GM21529 (cell line): ENCODE measurements around the gene SLC4A3.
A peak's percentile ranks its signal among the peaks of the same experiment; 100 is the strongest.
"Not testable (repeated sequence)": the region's sequence is repeated elsewhere in the genome, so short reads cannot be mapped to it uniquely, and the experiment has no call there.

Source experiments
- ATAC-seq: cut with Tn5 transposase; IDR thresholded peaks from one replicate; pipeline ENCODE4 v1.9.1; 2021; ENCODE audit not compliant: unreplicated experiment

Gene SLC4A3

DNA sequence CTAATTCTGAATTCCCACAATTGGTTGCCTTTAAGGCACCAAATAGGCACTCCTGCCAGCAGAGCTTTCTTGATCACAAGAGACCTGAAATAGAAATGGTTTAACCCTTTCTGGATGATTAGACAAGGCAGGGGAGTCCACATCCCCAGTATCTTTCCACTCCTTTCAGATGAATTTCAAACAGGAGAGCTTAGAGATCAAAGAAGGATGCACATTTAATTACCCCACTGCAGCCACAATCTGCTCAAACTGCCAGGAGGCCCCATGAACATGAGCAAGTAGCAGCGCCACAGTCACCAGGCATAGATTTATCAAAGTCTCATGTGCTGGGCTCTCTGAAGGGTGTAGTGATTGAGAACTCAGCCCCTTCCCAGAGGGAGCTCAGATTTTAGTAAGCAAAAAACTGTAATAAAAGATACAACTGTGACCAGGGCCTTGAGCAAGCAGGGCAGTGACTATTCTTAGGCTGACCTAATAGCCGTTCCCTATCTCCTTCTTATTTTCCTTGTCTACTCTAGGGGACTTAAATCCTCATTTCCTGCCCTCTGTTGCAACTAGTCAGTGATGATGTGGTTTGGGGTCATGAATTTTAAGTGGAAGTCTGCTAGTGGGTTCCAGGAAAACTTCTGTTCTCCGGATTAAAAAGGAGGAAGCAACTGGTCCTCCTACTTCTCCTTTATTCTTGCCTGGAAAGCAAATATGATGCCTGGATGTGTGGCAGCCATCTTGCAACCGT lies 53.7 kb downstream of the SLC4A3 start:
- no peak for ATAC-seq

DNA sequence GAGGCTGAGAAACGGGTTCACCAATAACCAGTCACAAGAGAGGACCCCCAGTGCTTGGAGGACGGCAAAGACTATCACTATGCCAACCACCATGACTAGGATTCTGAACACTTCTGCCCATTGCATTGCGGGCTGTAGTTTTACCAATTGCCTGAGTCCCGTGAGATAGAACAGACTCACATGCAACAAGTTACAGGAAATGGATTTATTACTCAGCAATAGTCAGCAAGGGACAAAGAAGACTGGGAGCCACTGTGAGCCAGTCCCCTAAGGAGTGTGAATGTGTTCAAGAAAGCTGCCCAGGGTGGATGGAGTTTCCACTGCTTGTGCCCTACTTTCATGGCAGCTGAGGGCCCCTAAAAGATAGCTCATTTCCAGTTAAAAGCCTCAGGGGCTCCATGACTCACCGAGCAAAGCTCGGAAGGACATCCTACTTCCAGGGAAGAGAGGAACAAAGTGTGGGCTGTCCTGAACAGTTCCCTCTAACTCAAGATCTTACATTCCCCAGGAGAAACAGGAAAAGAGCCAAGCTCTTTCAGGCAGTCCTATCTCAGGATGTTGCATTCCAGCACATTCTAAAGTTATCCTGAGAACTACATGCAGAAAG lies 54.4 kb downstream of the SLC4A3 start:
- ATAC-seq = no peak

DNA sequence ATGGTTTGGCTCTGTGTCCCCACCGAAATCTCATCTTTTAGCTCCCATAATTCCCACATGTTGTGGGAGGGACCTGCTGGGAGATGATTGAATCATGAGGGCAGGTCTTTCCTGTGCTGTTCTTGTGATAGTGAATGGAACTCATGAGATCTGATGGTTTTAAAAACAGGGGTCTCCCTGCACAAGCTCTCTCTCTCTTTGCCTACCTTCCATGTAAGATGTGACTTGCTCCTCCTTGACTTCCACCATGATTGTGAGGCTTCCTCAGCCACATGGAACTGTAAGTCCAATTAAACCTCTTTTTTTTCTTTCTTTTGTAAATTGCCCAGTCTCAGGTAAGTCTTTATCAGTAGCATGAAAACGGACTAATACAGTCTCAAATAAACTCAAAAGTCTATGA lies 56.0 kb downstream of the SLC4A3 start:
- ATAC-seq = not testable (repeated sequence)

DNA sequence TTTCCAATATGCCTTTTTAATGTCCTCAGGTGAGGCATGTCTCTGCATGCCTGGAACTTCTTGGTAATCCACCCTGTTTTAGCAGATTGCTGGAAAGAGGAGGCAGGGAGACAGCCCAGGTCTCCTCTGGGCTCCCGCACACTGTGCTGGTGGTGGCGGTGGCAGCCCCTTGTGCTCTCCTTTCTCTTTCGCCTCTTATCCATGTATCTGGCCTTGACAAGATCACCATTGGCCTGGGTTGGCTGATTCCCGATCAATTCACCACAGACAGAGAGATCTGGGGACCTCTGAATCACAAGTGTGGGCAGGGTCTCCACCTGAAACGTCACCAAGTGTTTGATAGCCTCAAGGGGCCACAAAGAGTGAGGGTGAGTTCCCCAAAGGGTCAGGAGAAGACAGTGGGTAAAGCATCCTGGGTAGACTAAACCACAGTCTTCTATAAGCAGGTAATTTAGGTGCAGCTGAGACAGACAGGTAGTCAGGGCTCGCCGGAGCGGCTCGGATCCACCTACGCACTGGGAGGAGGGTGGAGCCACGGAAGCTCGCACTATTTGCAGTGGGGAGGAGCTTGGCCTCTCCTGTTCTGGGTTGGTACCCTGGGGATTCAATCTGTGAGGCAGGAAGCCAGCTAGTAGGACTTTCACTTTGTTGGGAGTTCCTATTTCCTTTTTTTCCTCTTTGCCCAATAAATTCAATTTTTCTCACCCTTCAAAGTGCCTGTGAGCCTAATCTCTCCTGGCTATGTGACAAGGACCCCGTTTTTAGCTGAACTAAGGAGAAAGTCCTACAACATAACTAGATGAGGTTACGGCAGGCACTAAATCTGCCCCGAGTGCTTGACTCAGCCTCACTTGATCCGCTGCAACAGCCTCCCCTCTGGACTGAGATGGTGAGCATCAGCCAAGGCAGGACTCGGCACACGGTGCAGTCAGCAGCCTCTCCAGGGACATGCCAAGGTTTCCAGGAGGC lies 57.6 kb downstream of the SLC4A3 start:
- peak; percentile 97 for ATAC-seq

DNA sequence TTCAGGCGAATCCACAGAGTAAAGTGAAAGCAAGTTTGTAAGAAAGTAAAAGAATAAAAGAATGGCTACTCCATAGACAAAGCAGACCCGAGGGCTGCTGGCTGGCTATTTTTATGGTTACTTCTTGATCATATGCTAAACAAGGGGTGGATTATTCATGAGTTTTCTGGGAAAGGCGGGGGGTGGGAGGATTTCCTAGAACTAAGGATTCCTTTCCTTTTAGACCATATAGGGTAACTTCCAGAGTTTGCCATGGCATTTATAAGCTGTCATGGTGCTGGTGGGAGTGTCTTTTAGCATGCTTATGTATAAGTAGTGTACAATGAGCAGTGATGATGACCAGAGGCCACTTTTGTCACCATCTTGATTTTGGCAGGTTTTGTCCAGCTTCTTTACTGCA lies 59.8 kb downstream of the SLC4A3 start:
- ATAC-seq = no peak

DNA sequence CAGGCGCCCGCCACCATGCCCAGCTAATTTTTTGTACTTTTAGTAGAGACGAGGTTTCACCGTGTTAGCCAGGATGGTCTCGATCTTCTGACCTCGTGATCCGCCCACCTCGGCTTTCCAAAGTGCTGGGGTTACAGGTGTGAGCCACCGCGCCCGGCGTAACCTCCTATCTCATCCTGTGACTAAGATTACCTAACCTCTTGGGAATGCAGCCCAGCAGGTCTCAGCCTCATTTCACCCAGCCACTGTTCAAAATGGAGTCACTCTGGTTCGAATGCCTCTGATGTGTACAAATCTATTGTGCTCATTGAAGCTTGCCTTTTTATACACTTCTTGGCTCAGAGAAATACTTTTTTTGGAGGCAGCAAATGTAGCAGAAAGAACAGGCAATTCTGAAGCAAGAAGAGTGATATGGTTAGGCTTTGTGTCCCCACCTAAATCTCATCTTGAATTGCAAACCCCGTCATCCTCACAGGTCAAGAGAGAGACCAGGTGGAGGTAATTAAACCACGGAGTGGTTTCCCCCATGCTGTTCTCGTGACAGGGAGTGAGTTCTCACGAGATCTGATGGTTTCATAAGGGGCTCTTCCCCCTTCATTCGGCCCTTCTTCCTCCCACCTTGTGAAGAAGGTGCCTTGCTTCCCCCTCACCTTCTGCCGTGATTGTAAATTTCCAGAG lies 60.6 kb downstream of the SLC4A3 start:
- ATAC-seq = no peak

DNA sequence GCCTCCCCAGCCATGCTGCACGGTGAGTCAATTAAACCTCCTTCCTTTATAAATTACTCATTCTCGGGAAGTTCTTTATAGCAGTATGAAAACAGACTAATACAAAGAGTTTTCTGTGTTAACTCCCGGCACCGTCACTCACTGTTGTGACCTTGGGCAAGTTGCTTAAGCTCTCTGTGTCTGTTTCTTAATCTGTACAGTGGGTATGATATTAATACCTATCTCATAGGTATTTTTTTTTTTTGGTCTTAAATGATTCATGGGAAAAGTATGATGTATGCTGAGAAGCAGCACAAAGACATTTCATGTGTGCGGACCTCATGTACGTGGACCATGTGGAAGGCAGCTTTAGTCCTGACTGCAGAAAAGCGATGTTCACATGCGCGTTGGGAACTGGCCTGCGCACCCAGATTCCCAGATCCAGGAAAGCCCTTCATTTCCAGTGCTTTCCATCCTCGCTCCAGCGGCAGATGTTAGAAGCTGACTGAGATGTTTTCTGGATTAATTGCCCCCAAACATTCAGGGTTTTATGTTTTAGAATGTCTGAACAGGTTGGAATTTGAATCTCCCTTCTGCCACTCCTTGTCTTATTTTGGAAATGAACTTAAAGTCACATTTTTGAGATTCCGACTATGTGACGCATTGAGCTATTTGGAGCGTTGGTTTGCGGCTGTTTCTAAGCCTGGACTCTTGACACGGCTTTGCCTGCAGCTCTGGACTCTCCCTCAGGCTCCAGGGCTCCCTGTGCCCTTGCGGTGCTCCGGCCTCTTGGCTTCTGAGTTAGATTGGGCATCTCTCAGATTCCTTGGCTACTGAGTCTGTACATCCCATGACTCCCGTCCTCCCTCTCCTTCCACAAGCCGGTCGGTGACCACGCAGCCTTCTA lies 61.4 kb downstream of the SLC4A3 start:
- ATAC-seq = no peak

DNA sequence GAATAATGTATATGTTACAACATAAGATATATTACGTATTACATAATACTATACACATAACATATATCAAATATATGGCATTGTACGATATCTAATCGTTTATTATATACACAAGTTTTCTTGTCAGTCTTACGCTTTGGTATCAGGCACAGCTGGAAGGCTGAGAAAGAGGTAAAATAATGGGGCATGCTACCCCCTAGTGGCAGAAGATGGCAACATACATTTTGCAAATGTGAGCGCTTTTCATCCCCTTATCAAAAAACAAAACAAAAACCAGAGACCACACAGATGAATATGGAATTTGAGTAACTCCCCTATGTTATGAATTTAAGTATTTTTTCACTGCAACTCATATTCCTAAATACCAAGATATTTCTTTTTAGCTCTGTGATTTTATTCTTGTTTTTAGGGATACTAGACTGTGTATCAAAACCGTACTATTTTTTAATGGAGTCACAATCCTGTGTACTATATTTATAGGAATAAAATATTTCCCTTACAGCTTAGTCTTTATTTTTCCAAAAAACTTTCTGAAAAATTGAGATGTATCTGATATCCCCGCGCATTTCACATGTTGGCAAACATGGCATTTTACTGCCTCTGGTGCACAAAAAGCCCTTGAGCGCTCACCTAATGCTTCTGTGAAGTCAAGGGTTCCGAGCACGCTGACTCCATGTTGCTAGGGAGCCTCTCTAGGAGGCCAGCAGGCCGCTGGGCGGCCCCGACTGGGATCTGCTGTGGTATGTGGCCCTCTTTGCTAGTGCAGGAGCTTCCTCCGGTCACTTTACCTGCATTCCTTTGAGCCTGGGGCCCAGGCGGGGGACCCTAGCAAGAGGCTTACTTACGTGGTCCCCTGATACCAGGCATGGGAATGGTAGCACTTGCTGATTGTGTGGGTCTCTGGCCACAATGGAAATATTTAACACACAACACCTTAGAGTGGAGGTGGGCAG lies 62.5 kb downstream of the SLC4A3 start:
- ATAC-seq = peak; percentile 42

DNA sequence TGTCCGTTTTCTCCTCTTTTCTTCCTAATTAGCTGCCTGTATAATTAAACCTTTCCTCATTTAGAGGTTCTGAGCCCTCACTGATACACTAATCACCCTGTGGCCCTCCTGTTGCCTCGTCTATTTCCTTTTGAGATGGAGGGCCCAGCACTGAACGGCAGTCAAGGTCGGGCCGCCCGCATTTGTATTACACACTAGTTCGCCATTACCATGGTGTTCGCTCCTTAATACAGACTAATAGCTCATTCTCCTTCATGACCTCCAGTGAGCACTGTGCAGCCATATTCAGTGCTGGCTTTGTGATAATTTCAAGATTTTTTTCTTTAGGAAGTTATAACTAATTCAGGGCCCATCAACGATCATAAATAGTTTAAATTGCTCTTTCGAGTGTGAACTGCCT lies 64.1 kb downstream of the SLC4A3 start:
- no peak for ATAC-seq
